ENCODE results near the gene LRRC8E.
A peak's percentile ranks its signal among the peaks of the same experiment; 100 is the strongest.

- TF ChIP-seq POLR2A (IDR thresholded peaks at IDR 0.05; ENCODE audit: low read depth, low read length) (peak; percentile 57; the same call in 1 of the 2 replicates), POLR2AphosphoS5 (IDR thresholded peaks at IDR 0.05; ENCODE audit: low read depth, low read length) (no peak), TAF1 (IDR thresholded peaks at IDR 0.05; ENCODE audit: borderline replicate concordance, low read depth, low read length) (no peak)
Measured at GRCh38 chr19:7919610-7920518, 31.6 kb downstream of the LRRC8E start, which contains the start of gene SNAPC2.
